GM23338 (cell line): ENCODE results near the gene INTS13. TPM values are rescaled to one million over a fixed set of nuclear protein-coding genes. Genes with fewer than 3 reads are reported as not detected.

Experiments
- ATAC-seq: fragments of 200-7000 bp; cut with Tn5 transposase; 3 replicates; pipeline ENCODE4 v1.9.1; 2020
- DNase-seq: peaks from one replicate; pipeline ENCODE4 v3.0.0-alpha.2; 2015; ENCODE audit warnings: low spot score
- H2AFZ ChIP-seq: fragments of 200-600 bp; sonication (generic); 2 replicates; pipeline ENCODE4 v1.8.0; 2016; ENCODE audit warnings: antibody characterized with exemption, mild to moderate bottlenecking, moderate library complexity
- H3F3A ChIP-seq: fragments of 200-600 bp; sonication (generic); replicated peaks from 2 replicates; pipeline ENCODE4 v1.8.0; 2017; ENCODE audit warnings: antibody characterized with exemption, mixed run types, low read depth
- H3K27ac ChIP-seq: fragments of 200-600 bp; sonication (generic); 2 replicates; pipeline ENCODE4 v1.6.1; 2016; ENCODE audit warnings: low read depth
- H3K27me3 ChIP-seq: fragments of 200-600 bp; sonication (generic); 2 replicates; pipeline ENCODE4 v1.8.0; 2016; ENCODE audit warnings: mild to moderate bottlenecking, mixed run types, moderate library complexity; ENCODE audit not compliant: insufficient read depth
- H3K36me3 ChIP-seq: fragments of 200-600 bp; sonication (generic); 2 replicates; pipeline ENCODE4 v1.8.0; 2016; ENCODE audit warnings: mild to moderate bottlenecking; ENCODE audit not compliant: insufficient read depth
- H3K4me1 ChIP-seq: fragments of 200-600 bp; sonication (generic); 2 replicates; pipeline ENCODE4 v1.8.0; 2016; ENCODE audit warnings: mild to moderate bottlenecking, moderate library complexity; ENCODE audit not compliant: insufficient read depth
- H3K4me2 ChIP-seq: fragments of 200-600 bp; sonication (generic); 2 replicates; pipeline ENCODE4 v1.7.1; 2017; ENCODE audit warnings: mixed run types
- H3K4me3 ChIP-seq: fragments of 200-600 bp; sonication (generic); 2 replicates; pipeline ENCODE4 v1.6.1; 2016; ENCODE audit warnings: mixed run types
- H3K79me2 ChIP-seq: fragments of 200-600 bp; sonication (generic); replicated peaks from 2 replicates; pipeline ENCODE4 v1.8.0; 2017; ENCODE audit warnings: mild to moderate bottlenecking; ENCODE audit not compliant: insufficient read depth
- H3K9me2 ChIP-seq: fragments of 200-600 bp; sonication (generic); 2 replicates; pipeline ENCODE4 v1.8.0; 2017; ENCODE audit not compliant: insufficient read depth
- H4K20me1 ChIP-seq: fragments of 200-600 bp; sonication (generic); replicated peaks from 2 replicates; pipeline ENCODE4 v1.8.0; 2017; ENCODE audit warnings: mild to moderate bottlenecking; ENCODE audit not compliant: insufficient read depth
- H3K27ac Mint-ChIP-seq: 2 replicates; pipeline ENCODE4 v1.8.0; 2020; ENCODE audit warnings: inconsistent platforms, mild to moderate bottlenecking, moderate library complexity, mixed read lengths
- H3K27me3 Mint-ChIP-seq: 3 replicates; pipeline ENCODE4 v1.8.0; 2022; ENCODE audit warnings: low read depth, mild to moderate bottlenecking, moderate library complexity, mixed read lengths, inconsistent platforms; ENCODE audit not compliant: insufficient read depth, poor library complexity
- H3K36me3 Mint-ChIP-seq: 3 replicates; pipeline ENCODE4 v1.8.0; 2021; ENCODE audit warnings: low read depth, mild to moderate bottlenecking, inconsistent platforms, moderate library complexity, mixed read lengths
- H3K4me1 Mint-ChIP-seq: 3 replicates; pipeline ENCODE4 v1.8.0; 2020; ENCODE audit warnings: mild to moderate bottlenecking, inconsistent platforms, mixed read lengths
- H3K4me3 Mint-ChIP-seq: 3 replicates; pipeline ENCODE4 v1.8.0; 2021; ENCODE audit warnings: moderate library complexity, mild to moderate bottlenecking, inconsistent platforms, mixed read lengths
- H3K9me3 Mint-ChIP-seq: 3 replicates; pipeline ENCODE4 v1.8.0; 2020; ENCODE audit warnings: moderate library complexity, mild to moderate bottlenecking, inconsistent platforms, mixed read lengths
- CREB1 ChIP-seq: fragments of 250-450 bp; sonication (Bioruptor Pico); IDR thresholded peaks from 2 replicates; pipeline ENCODE4 v1.5.0; 2020; ENCODE audit warnings: low read depth, mild to moderate bottlenecking, moderate library complexity
- EZH2 ChIP-seq: fragments of 200-600 bp; sonication (generic); IDR thresholded peaks from one replicate; pipeline ENCODE4 v1.8.0; 2017; ENCODE audit warnings: antibody characterized with exemption, mild to moderate bottlenecking, low read depth; ENCODE audit not compliant: unreplicated experiment
- EZH2phosphoT487 ChIP-seq: fragments of 200-600 bp; sonication (generic); IDR thresholded peaks from one replicate; pipeline ENCODE4 v1.8.1; 2018; ENCODE audit warnings: antibody characterized with exemption; ENCODE audit not compliant: unreplicated experiment
- JUNB ChIP-seq: IDR thresholded peaks from one replicate; pipeline ENCODE4 v1.6.1; 2016; ENCODE audit warnings: antibody characterized with exemption; ENCODE audit not compliant: unreplicated experiment
- NANOG ChIP-seq: IDR thresholded peaks from 2 replicates; pipeline ENCODE4 v1.6.1; 2016; ENCODE audit warnings: antibody characterized with exemption, borderline replicate concordance
- POLR2AphosphoS5 ChIP-seq: IDR thresholded peaks from 2 replicates; pipeline ENCODE4 v1.6.1; 2016; ENCODE audit warnings: antibody characterized with exemption, low read depth
- STAT1 ChIP-seq: IDR thresholded peaks from one replicate; pipeline ENCODE4 v1.6.1; 2016; ENCODE audit warnings: antibody characterized with exemption; ENCODE audit not compliant: unreplicated experiment
- ZNF114 ChIP-seq: fragments of 250-450 bp; sonication (Bioruptor Pico); IDR thresholded peaks from 2 replicates; pipeline ENCODE4 v1.5.0; 2020; ENCODE audit warnings: mild to moderate bottlenecking, moderate library complexity
- ZNF331 ChIP-seq: fragments of 250-450 bp; sonication (Bioruptor Pico); IDR thresholded peaks from 2 replicates; pipeline ENCODE4 v1.5.0; 2020; ENCODE audit warnings: low read depth, mild to moderate bottlenecking, moderate library complexity
- polyA plus RNA-seq: library from polyadenylated mRNA; unstranded; fragments of >200 nt; fragmentation: Nextera tagmentation; extraction: Ambion mirVana; gene quantifications from 2 replicates; pipeline ENCODE4 v1.2.1, GENCODE V29; 2016
- total RNA-seq: library from RNA; depleted of rRNA; stranded (reverse); fragments of >200 nt; shearing (Covaris generic); gene quantifications from 2 replicates; pipeline ENCODE4 v1.2.3, GENCODE V29; 2014
- TF ChIP-seq, protein P1 (sequence below): IDR thresholded peaks from 2 replicates; pipeline ENCODE4 v1.6.1; 2016; ENCODE audit warnings: antibody characterized with exemption
- TF ChIP-seq, protein P2 (sequence below), 2 experiments: fragments of 200-600 bp in 1 of 2; sonication (generic) in 1 of 2; conservative IDR thresholded peaks; 2 replicates each; pipeline versions ENCODE4 v1.5.1 to v1.6.1; 2016 to 2017; ENCODE audit warnings: antibody characterized with exemption in 2 of 2, low read depth in 2 of 2, mild to moderate bottlenecking in 2 of 2, moderate library complexity in 1 of 2
- TF ChIP-seq, protein P3 (sequence below): IDR thresholded peaks from one replicate; pipeline ENCODE4 v1.6.1; 2018; ENCODE audit warnings: antibody characterized with exemption; ENCODE audit not compliant: unreplicated experiment

Gene INTS13
- total and polyA plus RNA-seq, 2 experiments from 2014 or later: 91.3 to 94.1 TPM

DNA sequence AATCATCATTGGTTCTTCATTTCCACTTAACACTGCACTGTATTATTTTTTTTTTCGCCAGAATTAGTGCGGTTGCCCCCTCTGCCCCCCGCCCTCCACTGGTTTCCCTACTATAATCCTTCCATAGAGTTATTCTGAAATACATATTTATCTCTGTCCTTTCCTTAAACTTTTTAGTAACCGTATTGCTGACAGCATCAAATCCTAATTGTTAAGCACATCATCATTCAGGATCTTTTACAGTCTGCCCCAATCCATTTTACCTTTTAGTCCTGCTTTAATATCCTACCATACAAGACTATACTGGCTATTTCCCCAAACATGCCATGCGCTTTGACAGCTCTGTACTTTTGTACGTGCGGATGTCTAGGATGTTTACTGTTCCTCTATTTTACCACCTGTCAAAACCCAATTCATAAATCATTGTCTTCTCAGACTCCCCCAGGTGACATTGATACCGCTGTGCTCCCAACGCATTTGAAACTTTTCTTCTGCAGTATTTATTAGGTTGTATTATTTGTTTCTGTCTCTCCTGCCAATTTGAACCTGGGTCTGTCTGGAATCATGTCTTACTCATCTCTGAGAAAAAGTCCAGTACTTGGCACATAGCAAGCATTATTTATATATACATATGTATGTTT, 1.5 kb upstream of the INTS13 start:
- Mint-ChIP-seq H3K4me3 (peak overlapping the region; percentile 91), H3K36me3 (no peaks in the 10 kb centered on the region; the same call in 2 of the 3 replicates), H3K4me1 (peaks cover 17% of the 10 kb centered on the region), H3K27ac (peak overlapping the region; percentile 99), H3K9me3 (peaks cover 3% of the 10 kb centered on the region; the same call in 2 of the 3 replicates), H3K27me3 (peaks cover 10% of the 10 kb centered on the region)
- no peak for TF ChIP-seq CREB1 (CRISPR knock-in tag)
- TF ChIP-seq NANOG: no peak
- TF ChIP-seq, protein P1, sequence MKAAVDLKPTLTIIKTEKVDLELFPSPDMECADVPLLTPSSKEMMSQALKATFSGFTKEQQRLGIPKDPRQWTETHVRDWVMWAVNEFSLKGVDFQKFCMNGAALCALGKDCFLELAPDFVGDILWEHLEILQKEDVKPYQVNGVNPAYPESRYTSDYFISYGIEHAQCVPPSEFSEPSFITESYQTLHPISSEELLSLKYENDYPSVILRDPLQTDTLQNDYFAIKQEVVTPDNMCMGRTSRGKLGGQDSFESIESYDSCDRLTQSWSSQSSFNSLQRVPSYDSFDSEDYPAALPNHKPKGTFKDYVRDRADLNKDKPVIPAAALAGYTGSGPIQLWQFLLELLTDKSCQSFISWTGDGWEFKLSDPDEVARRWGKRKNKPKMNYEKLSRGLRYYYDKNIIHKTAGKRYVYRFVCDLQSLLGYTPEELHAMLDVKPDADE: no peak
- no peak for TF ChIP-seq POLR2AphosphoS5
- TF ChIP-seq, protein P2, sequence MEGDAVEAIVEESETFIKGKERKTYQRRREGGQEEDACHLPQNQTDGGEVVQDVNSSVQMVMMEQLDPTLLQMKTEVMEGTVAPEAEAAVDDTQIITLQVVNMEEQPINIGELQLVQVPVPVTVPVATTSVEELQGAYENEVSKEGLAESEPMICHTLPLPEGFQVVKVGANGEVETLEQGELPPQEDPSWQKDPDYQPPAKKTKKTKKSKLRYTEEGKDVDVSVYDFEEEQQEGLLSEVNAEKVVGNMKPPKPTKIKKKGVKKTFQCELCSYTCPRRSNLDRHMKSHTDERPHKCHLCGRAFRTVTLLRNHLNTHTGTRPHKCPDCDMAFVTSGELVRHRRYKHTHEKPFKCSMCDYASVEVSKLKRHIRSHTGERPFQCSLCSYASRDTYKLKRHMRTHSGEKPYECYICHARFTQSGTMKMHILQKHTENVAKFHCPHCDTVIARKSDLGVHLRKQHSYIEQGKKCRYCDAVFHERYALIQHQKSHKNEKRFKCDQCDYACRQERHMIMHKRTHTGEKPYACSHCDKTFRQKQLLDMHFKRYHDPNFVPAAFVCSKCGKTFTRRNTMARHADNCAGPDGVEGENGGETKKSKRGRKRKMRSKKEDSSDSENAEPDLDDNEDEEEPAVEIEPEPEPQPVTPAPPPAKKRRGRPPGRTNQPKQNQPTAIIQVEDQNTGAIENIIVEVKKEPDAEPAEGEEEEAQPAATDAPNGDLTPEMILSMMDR (conservative IDR thresholded peaks at IDR 0.05; ENCODE audit: low read depth in 2 of 2): no peak
- TF ChIP-seq JUNB: no peak
- TF ChIP-seq STAT1: no peak
- Histone ChIP-seq H3K27me3 (no peaks in the 10 kb centered on the region), H4K20me1 (peaks cover 42% of the 10 kb centered on the region), H3K4me2 (peak overlapping the region; percentile 83), H3K79me2 (peaks cover 89% of the 10 kb centered on the region), H3K4me3 (peak overlapping the region; percentile 92), H3K27ac (no peak overlapping the region), H3K4me1 (peaks cover 27% of the 10 kb centered on the region), H3F3A (no peaks in the 10 kb centered on the region), H2AFZ (no peak overlapping the region), H3K36me3 (no peaks in the 10 kb centered on the region), H3K9me2 (no peaks in the 10 kb centered on the region)
- DNase-seq (no peak), ATAC-seq (no peak)

DNA sequence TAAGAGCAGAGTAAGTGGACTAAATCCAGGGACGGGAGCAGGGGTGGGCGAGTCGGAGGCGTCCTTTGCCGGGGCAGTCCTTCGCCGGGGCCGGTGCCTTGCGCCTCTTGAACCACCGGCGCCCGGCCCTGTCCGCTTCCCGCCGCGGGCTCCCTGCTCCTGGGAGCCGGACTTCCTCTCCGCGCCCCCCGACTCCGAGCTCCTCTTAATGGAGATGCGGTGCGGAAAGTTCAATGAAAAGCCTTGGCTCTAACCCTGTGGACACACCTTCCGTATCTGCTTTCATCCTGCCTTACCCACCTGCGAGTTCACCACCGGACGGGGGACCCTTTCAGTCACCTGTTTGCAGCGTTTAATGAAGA, 901 bp upstream of the INTS13 start:
- peak; percentile 44 for ATAC-seq
- H3K27ac ChIP-seq: peak overlapping the region; percentile 93
- H3K36me3 Mint-ChIP-seq: peaks cover 3% of the 10 kb centered on the region
- H3K36me3 ChIP-seq: no peaks in the 10 kb centered on the region
- no peaks in the 10 kb centered on the region for H3K27me3 ChIP-seq
- H3K27me3 Mint-ChIP-seq: peaks cover 10% of the 10 kb centered on the region
- peak overlapping the region; percentile 99 for H3K27ac Mint-ChIP-seq
- DNase-seq: peak; percentile 72
- peaks cover 3% of the 10 kb centered on the region; the same call in 2 of the 3 replicates for H3K9me3 Mint-ChIP-seq
- no peaks in the 10 kb centered on the region for H3K9me2 ChIP-seq
- peak overlapping the region; percentile 91 for H3K4me3 Mint-ChIP-seq
- peaks cover 42% of the 10 kb centered on the region for H4K20me1 ChIP-seq
- peaks cover 27% of the 10 kb centered on the region for H3K4me1 ChIP-seq
- H3K4me2 ChIP-seq: peak overlapping the region; percentile 83
- H3K4me1 Mint-ChIP-seq: peaks cover 17% of the 10 kb centered on the region
- no peaks in the 10 kb centered on the region for H3F3A ChIP-seq
- H3K4me3 ChIP-seq: peak overlapping the region; percentile 92
- H2AFZ ChIP-seq: peak overlapping the region; percentile 72; the same call in 1 of the 2 replicates
- peaks cover 88% of the 10 kb centered on the region for H3K79me2 ChIP-seq
- TF ChIP-seq EZH2 (no peak), CREB1 (CRISPR knock-in tag) (no peak), NANOG (no peak), ZNF114 (CRISPR knock-in tag) (no peak), EZH2phosphoT487 (no peak), POLR2AphosphoS5 (no peak), ZNF331 (CRISPR knock-in tag) (no peak), STAT1 (no peak), JUNB (no peak)
- TF ChIP-seq, protein P2 (conservative IDR thresholded peaks at IDR 0.05; ENCODE audit: low read depth in 2 of 2): no peak
- TF ChIP-seq, protein P3, sequence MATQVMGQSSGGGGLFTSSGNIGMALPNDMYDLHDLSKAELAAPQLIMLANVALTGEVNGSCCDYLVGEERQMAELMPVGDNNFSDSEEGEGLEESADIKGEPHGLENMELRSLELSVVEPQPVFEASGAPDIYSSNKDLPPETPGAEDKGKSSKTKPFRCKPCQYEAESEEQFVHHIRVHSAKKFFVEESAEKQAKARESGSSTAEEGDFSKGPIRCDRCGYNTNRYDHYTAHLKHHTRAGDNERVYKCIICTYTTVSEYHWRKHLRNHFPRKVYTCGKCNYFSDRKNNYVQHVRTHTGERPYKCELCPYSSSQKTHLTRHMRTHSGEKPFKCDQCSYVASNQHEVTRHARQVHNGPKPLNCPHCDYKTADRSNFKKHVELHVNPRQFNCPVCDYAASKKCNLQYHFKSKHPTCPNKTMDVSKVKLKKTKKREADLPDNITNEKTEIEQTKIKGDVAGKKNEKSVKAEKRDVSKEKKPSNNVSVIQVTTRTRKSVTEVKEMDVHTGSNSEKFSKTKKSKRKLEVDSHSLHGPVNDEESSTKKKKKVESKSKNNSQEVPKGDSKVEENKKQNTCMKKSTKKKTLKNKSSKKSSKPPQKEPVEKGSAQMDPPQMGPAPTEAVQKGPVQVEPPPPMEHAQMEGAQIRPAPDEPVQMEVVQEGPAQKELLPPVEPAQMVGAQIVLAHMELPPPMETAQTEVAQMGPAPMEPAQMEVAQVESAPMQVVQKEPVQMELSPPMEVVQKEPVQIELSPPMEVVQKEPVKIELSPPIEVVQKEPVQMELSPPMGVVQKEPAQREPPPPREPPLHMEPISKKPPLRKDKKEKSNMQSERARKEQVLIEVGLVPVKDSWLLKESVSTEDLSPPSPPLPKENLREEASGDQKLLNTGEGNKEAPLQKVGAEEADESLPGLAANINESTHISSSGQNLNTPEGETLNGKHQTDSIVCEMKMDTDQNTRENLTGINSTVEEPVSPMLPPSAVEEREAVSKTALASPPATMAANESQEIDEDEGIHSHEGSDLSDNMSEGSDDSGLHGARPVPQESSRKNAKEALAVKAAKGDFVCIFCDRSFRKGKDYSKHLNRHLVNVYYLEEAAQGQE: no peak
- TF ChIP-seq, protein P1: no peak
